HCT116 (cell line): ENCODE results near the gene TAF10.

ENCODE experiments used
- CEBPB ChIP-seq: IDR thresholded peaks from 2 replicates; pipeline ENCODE4 v1.6.1; 2012; ENCODE audit warnings: low read depth
- EZH2phosphoT487 ChIP-seq: fragments of 200-600 bp; IDR thresholded peaks from 2 replicates; pipeline ENCODE4 v1.6.1; 2018; ENCODE audit warnings: antibody characterized with exemption, borderline replicate concordance
- POLR2A ChIP-seq: IDR thresholded peaks from 2 replicates; pipeline ENCODE4 v1.7.0; 2011; ENCODE audit warnings: borderline replicate concordance; ENCODE audit not compliant: insufficient read depth, insufficient read length; ENCODE audit errors: extremely low read depth
- RAD21 ChIP-seq: IDR thresholded peaks from 2 replicates; pipeline ENCODE4 v1.6.1; 2012; ENCODE audit warnings: low read depth, mild to moderate bottlenecking
- SIN3A ChIP-seq: IDR thresholded peaks from 2 replicates; pipeline ENCODE4 v1.6.1; 2012; ENCODE audit warnings: low read depth
- SP1 ChIP-seq: IDR thresholded peaks from 2 replicates; pipeline ENCODE4 v1.6.1; 2012; ENCODE audit warnings: low read depth
- SRF ChIP-seq: IDR thresholded peaks from 2 replicates; pipeline ENCODE4 v1.6.1; 2012; ENCODE audit warnings: low read depth
- YY1 ChIP-seq: IDR thresholded peaks from 2 replicates; pipeline ENCODE4 v1.6.1; 2011; ENCODE audit warnings: low read length, low read depth, moderate library complexity, mild to moderate bottlenecking; ENCODE audit not compliant: insufficient replicate concordance; ENCODE audit errors: extremely low read depth
- ZNF274 ChIP-seq: fragments of 200-500 bp; sonication (Bioruptor generic); IDR thresholded peaks from 2 replicates; pipeline ENCODE4 v1.6.1; 2014; ENCODE audit warnings: mild to moderate bottlenecking, low read depth, low read length, inconsistent platforms
- TF ChIP-seq, protein P1 (sequence below), 3 experiments: fragments of 200-600 bp in 1 of 3; sonication (generic) in 1 of 3; IDR thresholded peaks in 2 of 3; conservative IDR thresholded peaks in 1 of 3; 2 replicates each; pipeline ENCODE4 v1.5.1; 2012 to 2017; ENCODE audit warnings: low read depth in 2 of 3, low read length in 2 of 3, antibody characterized with exemption in 1 of 3, borderline replicate concordance in 1 of 3, control low read depth in 1 of 3, mild to moderate bottlenecking in 1 of 3, mixed read lengths in 1 of 3, mixed run types in 1 of 3, moderate library complexity in 1 of 3; ENCODE audit not compliant: insufficient read depth in 1 of 3
- TF ChIP-seq, protein P2 (sequence below): IDR thresholded peaks from 2 replicates; pipeline ENCODE4 v1.6.1; 2012
- TF ChIP-seq, protein P3 (sequence below): IDR thresholded peaks from 2 replicates; pipeline ENCODE4 v1.6.1; 2012; ENCODE audit warnings: low read depth
- TF ChIP-seq, protein P4 (sequence below): IDR thresholded peaks from 2 replicates; pipeline ENCODE4 v1.6.1; 2012

DNA sequence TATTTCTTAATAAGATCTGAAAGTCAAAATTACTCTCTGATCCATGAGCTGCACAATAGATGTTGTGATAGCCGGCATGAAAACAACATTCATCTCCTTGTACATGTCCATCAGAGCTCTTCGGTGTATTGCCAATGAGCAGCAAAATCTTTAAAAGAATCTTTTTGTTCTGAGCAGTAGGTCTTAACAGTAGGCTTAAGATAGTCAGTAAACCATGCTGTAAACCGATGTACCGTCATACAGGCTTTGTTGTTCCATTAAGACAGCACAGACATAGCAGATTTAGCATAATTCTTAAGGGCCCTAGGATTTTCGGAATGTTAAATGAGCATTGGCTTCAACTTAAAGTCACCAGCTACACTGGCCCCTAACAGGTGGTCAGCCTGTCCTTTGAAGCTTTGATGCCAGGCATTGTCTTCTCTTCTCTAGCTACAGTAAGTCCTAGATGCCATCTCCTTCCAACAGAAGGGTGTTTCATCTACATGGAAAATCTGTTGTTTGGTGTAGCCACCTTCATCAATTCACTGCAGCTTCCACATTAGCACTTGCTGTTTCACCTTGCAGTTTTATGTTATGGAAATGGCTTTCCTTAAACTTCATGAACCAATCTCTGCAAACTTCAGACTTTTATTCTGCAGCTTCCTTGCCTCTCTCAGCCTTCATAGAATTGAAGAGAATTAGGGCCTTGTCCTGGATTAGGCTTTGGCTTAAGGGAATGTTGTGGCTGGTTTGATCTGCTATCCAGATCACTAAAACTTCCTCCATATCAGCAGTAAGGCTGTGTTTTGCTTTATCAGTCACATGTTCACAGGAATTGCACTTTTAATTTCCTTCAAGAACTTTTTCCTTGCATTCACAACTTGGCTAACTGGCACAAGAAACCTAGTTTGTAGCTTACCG, 37.0 kb downstream of the TAF10 start:
- TF ChIP-seq POLR2A (no peak), ZNF274 (no peak), EZH2phosphoT487 (no peak), YY1 (no peak), CEBPB (no peak), SIN3A (no peak), SP1 (no peak), SRF (no peak), RAD21 (no peak)
- TF ChIP-seq, protein P1, sequence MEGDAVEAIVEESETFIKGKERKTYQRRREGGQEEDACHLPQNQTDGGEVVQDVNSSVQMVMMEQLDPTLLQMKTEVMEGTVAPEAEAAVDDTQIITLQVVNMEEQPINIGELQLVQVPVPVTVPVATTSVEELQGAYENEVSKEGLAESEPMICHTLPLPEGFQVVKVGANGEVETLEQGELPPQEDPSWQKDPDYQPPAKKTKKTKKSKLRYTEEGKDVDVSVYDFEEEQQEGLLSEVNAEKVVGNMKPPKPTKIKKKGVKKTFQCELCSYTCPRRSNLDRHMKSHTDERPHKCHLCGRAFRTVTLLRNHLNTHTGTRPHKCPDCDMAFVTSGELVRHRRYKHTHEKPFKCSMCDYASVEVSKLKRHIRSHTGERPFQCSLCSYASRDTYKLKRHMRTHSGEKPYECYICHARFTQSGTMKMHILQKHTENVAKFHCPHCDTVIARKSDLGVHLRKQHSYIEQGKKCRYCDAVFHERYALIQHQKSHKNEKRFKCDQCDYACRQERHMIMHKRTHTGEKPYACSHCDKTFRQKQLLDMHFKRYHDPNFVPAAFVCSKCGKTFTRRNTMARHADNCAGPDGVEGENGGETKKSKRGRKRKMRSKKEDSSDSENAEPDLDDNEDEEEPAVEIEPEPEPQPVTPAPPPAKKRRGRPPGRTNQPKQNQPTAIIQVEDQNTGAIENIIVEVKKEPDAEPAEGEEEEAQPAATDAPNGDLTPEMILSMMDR (IDR thresholded peaks at IDR 0.05 in 2 of 3, conservative IDR thresholded peaks at IDR 0.05 in 1 of 3; ENCODE audit: borderline replicate concordance in 1 of 3, insufficient read depth in 1 of 3, low read depth in 2 of 3, low read length in 2 of 3): no peak
- TF ChIP-seq, protein P2, sequence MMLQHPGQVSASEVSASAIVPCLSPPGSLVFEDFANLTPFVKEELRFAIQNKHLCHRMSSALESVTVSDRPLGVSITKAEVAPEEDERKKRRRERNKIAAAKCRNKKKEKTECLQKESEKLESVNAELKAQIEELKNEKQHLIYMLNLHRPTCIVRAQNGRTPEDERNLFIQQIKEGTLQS: no peak
- TF ChIP-seq, protein P3, sequence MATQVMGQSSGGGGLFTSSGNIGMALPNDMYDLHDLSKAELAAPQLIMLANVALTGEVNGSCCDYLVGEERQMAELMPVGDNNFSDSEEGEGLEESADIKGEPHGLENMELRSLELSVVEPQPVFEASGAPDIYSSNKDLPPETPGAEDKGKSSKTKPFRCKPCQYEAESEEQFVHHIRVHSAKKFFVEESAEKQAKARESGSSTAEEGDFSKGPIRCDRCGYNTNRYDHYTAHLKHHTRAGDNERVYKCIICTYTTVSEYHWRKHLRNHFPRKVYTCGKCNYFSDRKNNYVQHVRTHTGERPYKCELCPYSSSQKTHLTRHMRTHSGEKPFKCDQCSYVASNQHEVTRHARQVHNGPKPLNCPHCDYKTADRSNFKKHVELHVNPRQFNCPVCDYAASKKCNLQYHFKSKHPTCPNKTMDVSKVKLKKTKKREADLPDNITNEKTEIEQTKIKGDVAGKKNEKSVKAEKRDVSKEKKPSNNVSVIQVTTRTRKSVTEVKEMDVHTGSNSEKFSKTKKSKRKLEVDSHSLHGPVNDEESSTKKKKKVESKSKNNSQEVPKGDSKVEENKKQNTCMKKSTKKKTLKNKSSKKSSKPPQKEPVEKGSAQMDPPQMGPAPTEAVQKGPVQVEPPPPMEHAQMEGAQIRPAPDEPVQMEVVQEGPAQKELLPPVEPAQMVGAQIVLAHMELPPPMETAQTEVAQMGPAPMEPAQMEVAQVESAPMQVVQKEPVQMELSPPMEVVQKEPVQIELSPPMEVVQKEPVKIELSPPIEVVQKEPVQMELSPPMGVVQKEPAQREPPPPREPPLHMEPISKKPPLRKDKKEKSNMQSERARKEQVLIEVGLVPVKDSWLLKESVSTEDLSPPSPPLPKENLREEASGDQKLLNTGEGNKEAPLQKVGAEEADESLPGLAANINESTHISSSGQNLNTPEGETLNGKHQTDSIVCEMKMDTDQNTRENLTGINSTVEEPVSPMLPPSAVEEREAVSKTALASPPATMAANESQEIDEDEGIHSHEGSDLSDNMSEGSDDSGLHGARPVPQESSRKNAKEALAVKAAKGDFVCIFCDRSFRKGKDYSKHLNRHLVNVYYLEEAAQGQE: no peak
- TF ChIP-seq, protein P4, sequence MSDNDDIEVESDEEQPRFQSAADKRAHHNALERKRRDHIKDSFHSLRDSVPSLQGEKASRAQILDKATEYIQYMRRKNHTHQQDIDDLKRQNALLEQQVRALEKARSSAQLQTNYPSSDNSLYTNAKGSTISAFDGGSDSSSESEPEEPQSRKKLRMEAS: no peak
